Bronchial epithelial cell (primary cell): Measurements from ENCODE around the gene DENND1A. TPM values are rescaled to one million over a fixed set of nuclear protein-coding genes. Genes with fewer than 3 reads are reported as not detected.
A peak's percentile ranks its signal among the peaks of the same experiment; 100 is the strongest.
"Not testable (repeated sequence)": the region's sequence is repeated elsewhere in the genome, so short reads cannot be mapped to it uniquely, and the experiment has no call there.

Experiments
- DNase-seq: peaks from one replicate; pipeline ENCODE4 v3.0.0-alpha.2; 2010; ENCODE audit warnings: low read depth
- FAIRE-seq: peaks from 2 replicates; lab custom pipeline; 2011; peaks lifted over from hg19 to GRCh38; lab: Jason Lieb, UNC
- H3K27me3 ChIP-seq: 2 replicates; pipeline ENCODE4 v1.5.1; 2011; ENCODE audit warnings: low read length; ENCODE audit not compliant: control insufficient read depth, insufficient read depth
- H3K36me3 ChIP-seq: 2 replicates; pipeline ENCODE4 v1.5.1; 2011; ENCODE audit warnings: low read length; ENCODE audit not compliant: control insufficient read depth, insufficient read depth
- H3K4me3 ChIP-seq: 2 replicates; pipeline ENCODE4 v1.5.1; 2011; ENCODE audit warnings: mild to moderate bottlenecking, low read depth, low read length, control low read depth
- total RNA-seq: library from RNA; depleted of rRNA; stranded (reverse); fragments of >200 nt; gene quantifications from 2 replicates; pipeline ENCODE4 v1.2.1, GENCODE V29; 2014
- TF ChIP-seq, protein P1 (sequence below): IDR thresholded peaks from 2 replicates; pipeline ENCODE4 v1.5.1; 2011; ENCODE audit warnings: mild to moderate bottlenecking, moderate library complexity, low read length, control low read depth, inconsistent platforms; ENCODE audit not compliant: insufficient read depth, severe bottlenecking

The DENND1A gene
- total RNA-seq, 1 donor from 2014 or later = 6.1 TPM

DNA sequence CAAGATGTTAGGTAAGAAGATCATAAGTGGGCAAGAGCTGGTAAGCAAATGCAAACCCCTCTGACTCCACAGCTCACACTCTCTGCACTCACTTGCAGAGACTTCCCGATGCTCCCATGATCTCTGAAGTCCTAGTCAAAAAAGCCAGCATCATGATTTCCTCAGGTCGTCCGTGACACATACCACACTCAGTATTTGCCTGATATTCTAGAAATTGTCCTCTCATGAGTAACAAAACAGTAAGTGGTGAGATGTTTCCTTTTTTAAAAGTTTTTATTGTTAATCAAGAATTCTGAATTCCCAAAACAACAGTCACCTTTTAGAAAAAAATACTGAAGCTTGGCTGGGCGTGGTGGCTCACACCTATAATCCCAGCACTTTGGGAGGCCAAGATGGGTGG, 194.6 kb downstream of the DENND1A start:
- Histone ChIP-seq H3K4me3 (no peak overlapping the region), H3K36me3 (no peaks in the 10 kb centered on the region), H3K27me3 (no peaks in the 10 kb centered on the region)
- no peak for DNase-seq
- FAIRE-seq = no peak
- TF ChIP-seq, protein P1, sequence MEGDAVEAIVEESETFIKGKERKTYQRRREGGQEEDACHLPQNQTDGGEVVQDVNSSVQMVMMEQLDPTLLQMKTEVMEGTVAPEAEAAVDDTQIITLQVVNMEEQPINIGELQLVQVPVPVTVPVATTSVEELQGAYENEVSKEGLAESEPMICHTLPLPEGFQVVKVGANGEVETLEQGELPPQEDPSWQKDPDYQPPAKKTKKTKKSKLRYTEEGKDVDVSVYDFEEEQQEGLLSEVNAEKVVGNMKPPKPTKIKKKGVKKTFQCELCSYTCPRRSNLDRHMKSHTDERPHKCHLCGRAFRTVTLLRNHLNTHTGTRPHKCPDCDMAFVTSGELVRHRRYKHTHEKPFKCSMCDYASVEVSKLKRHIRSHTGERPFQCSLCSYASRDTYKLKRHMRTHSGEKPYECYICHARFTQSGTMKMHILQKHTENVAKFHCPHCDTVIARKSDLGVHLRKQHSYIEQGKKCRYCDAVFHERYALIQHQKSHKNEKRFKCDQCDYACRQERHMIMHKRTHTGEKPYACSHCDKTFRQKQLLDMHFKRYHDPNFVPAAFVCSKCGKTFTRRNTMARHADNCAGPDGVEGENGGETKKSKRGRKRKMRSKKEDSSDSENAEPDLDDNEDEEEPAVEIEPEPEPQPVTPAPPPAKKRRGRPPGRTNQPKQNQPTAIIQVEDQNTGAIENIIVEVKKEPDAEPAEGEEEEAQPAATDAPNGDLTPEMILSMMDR = no peak

DNA sequence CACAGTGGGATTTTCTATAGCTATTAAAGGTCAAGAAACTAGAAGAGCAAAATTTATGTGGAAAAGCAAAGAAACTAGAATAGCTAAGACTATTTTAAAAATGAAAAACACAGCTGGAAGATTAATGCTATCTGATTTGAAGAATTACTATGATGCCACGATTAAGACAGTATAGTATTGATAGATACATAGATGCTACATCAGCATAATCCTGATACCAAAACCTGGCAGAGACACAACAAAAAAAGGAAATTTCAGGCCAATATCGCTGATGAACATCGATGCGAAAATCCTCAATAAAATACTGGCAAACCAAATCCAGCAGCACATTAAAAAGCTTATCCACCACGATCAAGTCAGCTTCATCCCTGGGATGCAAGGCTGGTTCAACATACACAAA, 201.4 kb downstream of the DENND1A start:
- FAIRE-seq, H3K4me3 ChIP-seq, DNase-seq, H3K36me3 ChIP-seq, H3K27me3 ChIP-seq: not testable (repeated sequence)

DNA sequence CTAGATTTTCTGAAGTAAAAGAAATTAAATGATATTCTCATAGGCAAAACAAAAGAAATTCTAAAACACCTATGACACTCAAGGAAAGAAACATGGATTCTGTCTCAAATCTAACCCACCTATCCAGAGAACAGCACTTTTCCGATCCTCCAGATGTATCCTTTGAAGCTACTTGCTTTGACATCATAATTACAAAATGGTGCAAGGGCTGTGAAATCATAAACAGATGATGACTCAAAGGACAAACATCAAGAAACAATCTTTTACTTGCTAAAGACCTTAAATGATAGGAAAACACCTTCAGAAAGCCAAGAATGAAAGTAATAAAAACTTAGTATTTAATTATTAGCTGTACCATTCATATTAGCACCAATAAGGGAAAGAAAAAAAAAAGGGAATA, 202.6 kb downstream of the DENND1A start:
- peak; percentile 11 for DNase-seq
- no peak for FAIRE-seq
- TF ChIP-seq, protein P1 = no peak
- H3K4me3 ChIP-seq = no peak overlapping the region
- H3K27me3 ChIP-seq = no peaks in the 10 kb centered on the region
- no peaks in the 10 kb centered on the region for H3K36me3 ChIP-seq

DNA sequence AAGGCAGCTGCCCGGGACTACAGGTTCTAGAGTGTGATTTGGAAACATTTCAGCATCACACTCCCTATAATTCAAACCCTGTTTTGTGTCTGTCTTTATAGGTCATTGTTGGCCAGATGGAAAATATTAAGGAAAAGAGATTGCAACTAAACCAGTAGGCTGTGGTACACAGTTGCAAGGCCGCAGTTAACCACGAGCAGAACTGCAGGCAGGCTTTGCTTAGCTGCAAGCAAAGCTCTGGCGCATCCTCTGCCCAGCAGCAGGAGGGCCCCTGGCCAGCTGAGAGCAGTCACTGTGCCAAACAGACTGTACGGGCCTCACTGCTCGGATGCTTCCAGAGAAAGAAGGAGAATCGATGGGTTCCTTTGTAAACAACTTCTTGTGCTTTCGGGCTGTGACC, 204.5 kb downstream of the DENND1A start:
- no peak for DNase-seq
- H3K4me3 ChIP-seq = no peak overlapping the region
- TF ChIP-seq, protein P1 = no peak
- no peaks in the 10 kb centered on the region for H3K27me3 ChIP-seq
- no peaks in the 10 kb centered on the region for H3K36me3 ChIP-seq
- FAIRE-seq = no peak

DNA sequence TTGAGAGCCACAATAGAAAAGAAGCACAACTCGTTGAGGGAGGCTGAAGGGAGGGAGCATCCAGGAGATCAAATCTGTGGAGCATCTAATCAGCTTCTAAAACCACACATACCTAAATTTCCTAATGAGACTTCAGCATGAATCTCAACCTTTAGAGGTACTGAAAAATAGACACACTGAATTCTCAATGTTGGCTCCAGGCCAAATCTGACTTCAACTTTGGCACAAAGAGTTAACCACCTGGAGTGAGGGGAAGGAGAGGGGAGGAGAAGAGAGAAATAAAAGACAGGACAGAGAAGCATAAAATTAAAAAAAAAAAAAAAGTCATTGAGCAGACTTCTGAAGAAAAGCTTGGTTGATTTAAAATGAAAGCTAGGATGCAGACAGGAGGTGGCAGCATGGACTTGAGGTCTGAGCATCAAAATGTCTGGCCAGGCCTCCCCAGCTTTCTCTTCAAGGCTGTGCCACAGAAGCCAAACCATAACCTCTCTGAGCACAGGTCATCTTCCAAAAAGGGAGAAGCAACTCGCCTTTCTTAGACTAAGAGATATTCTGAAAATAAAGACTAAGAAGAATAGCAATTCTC, 205.6 kb downstream of the DENND1A start:
- no peak for FAIRE-seq
- Histone ChIP-seq H3K36me3 (no peaks in the 10 kb centered on the region), H3K4me3 (no peak overlapping the region), H3K27me3 (no peaks in the 10 kb centered on the region)
- TF ChIP-seq, protein P1 = peak; percentile 6
- DNase-seq = no peak

DNA sequence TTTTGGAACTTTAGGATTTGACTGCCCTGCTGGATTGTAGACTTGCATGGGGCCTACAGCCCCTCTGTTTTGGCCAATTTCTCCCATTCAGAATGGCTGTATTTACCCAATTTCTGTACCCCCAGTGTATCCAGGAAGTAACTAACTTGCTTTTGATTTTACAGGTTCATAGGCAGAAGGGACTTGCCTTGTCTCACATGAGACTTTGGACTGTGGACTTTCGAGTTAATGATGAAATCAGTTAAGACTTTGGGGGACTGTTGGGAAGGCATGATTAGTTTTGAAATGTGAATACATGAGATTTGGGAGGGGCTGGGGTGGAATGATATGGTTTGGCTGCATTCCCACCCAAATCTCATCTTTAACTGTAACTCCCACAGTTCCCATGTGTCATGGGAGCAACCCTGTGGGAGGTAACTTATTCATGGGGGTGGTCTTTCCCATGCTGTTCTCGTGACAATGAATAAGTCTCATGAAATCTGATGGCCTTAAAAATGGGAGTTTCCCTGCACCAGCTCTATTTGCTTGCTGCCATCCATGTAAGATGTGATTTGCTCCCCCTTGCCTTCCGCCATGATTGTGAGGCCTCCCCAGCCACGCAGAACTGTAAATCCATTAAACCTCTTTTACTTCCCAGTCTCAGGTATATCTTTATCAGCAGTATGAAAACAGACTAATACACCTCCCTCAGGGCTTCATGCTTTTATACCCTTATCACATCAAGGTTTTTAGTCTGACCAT, 206.6 kb downstream of the DENND1A start:
- H3K27me3 ChIP-seq = no peaks in the 10 kb centered on the region
- no peak overlapping the region for H3K4me3 ChIP-seq
- DNase-seq = no peak
- TF ChIP-seq, protein P1 = no peak
- no peak for FAIRE-seq
- no peaks in the 10 kb centered on the region for H3K36me3 ChIP-seq
